ENCODE results near the gene GGA1. TPM values are rescaled to one million over a fixed set of nuclear protein-coding genes. Genes with fewer than 3 reads are reported as not detected.

The GGA1 gene
- polyA plus RNA-seq, 1 of the 3 experiments (the other 2 are of a cell fraction) = 81.1 TPM

- no peak for TF ChIP-seq RCOR1 (IDR thresholded peaks at IDR 0.05; ENCODE audit: low read length)
- TF ChIP-seq SMC3 (IDR thresholded peaks at IDR 0.05; ENCODE audit: low read depth, low read length) = no peak
- no peak for TF ChIP-seq TCF12 (IDR thresholded peaks at IDR 0.05)
- TF ChIP-seq USF1 (IDR thresholded peaks at IDR 0.05; ENCODE audit: borderline replicate concordance, low read depth) = no peak
- no peak for TF ChIP-seq FOXM1 (IDR thresholded peaks at IDR 0.05; ENCODE audit: low read depth)
- WGBS (ENCODE audit: low lambda C conversion rate) = 93% methylated on average over 3 of the region's 9 CpGs
- ChIA-PET CTCF (interaction anchor here (1.4 to 44.3 kb wide), 3 partner anchors 14 to 41 kb away, joined by 6 to 898 read pairs (median 898); partner anchors contain the start of genes LGALS1, NOL12, PDXP and SH3BP1), POLR2A (no interaction called here)
- H3K79me2 ChIP-seq (ENCODE audit: insufficient read depth) = no peaks in the 10 kb centered on the region
- no peak overlapping the region for H3K9ac ChIP-seq
- peak; percentile 50 for DNase-seq
- no peaks in the 10 kb centered on the region for H3F3A ChIP-seq (replicated peaks; ENCODE audit: insufficient read depth)
- no peaks in the 10 kb centered on the region for H3K9me3 ChIP-seq
- H3K27me3 ChIP-seq (ENCODE audit: insufficient read depth) = no peaks in the 10 kb centered on the region
- H3K4me2 ChIP-seq = no peak overlapping the region
- H3K36me3 ChIP-seq (replicated peaks in 1 of 2; ENCODE audit: control insufficient read depth in 1 of 2, insufficient read depth in 2 of 2, low read length in 1 of 2) = peaks cover 9 to 14% of the 10 kb centered on the region in 2 experiments
- H3K4me1 ChIP-seq (ENCODE audit: control insufficient read depth in 1 of 2, insufficient read depth in 2 of 2, low read depth in 1 of 2, low read length in 1 of 2) = peaks cover 0 to 6% of the 10 kb centered on the region in 2 experiments; a peak in 1 of 4 replicates
- no peaks in the 10 kb centered on the region for H3K9me2 ChIP-seq
- 0 out of 2 replicates have a peak, but pooled peaks cover 4% of the 10 kb centered on the region for H4K20me1 ChIP-seq (ENCODE audit: insufficient read depth)
- H2AFZ ChIP-seq (ENCODE audit: low read depth) = no peak overlapping the region
- H3K27ac ChIP-seq (ENCODE audit: low read depth in 2 of 2, low read length in 1 of 2) = no peak overlapping the region
- H3K4me3 ChIP-seq (ENCODE audit: low read depth in 2 of 2, low read length in 1 of 2) = no peak overlapping the region
Observed at GRCh38 chr22:37647928-37648327, 39.3 kb downstream of the GGA1 start.

- no peaks in the 10 kb centered on the region for H3F3A ChIP-seq (replicated peaks; ENCODE audit: insufficient read depth)
- no peak for TF ChIP-seq MAX (IDR thresholded peaks at IDR 0.05; ENCODE audit: low read depth)
- CTCF ChIA-PET = interaction anchor here (34.3 to 44.3 kb wide), 2 partner anchors 17 to 19 kb away, joined by 898 read pairs; partner anchors contain the start of genes LGALS1, NOL12, PDXP and SH3BP1
- H3K27ac ChIP-seq (ENCODE audit: low read depth in 2 of 2, low read length in 1 of 2) = no peak overlapping the region
- H3K9ac ChIP-seq = no peak overlapping the region
- H2AFZ ChIP-seq (ENCODE audit: low read depth) = no peak overlapping the region
- no peaks in the 10 kb centered on the region for H4K20me1 ChIP-seq (ENCODE audit: insufficient read depth)
- peaks cover 3 to 12% of the 10 kb centered on the region in 2 experiments for H3K36me3 ChIP-seq (replicated peaks in 1 of 2; ENCODE audit: control insufficient read depth in 1 of 2, insufficient read depth in 2 of 2, low read length in 1 of 2)
- no peaks in the 10 kb centered on the region for H3K79me2 ChIP-seq (ENCODE audit: insufficient read depth)
- H3K4me2 ChIP-seq = no peak overlapping the region
- WGBS (ENCODE audit: low lambda C conversion rate) = 96% methylated on average over 16 of the region's 17 CpGs
- no peaks in the 10 kb centered on the region for H3K9me3 ChIP-seq
- H3K27me3 ChIP-seq (ENCODE audit: insufficient read depth) = no peaks in the 10 kb centered on the region
- POLR2A ChIA-PET = no interaction called here
- no peaks in the 10 kb centered on the region for H3K9me2 ChIP-seq
- H3K4me1 ChIP-seq (ENCODE audit: control insufficient read depth in 1 of 2, insufficient read depth in 2 of 2, low read depth in 1 of 2, low read length in 1 of 2) = no peaks in the 10 kb centered on the region
- no peak overlapping the region for H3K4me3 ChIP-seq (ENCODE audit: low read depth in 2 of 2, low read length in 1 of 2)
- no peak for DNase-seq
Observed at GRCh38 chr22:37650463-37651136, 42.0 kb downstream of the GGA1 start.

GRCh38 chr22:37654563-37655251 lies 46.1 kb downstream of the GGA1 start:
- 84% methylated on average over 13 of the region's 14 CpGs for WGBS (ENCODE audit: low lambda C conversion rate)
- TF ChIP-seq RAD21 (IDR thresholded peaks at IDR 0.05; ENCODE audit: low read length) = no peak
- TF ChIP-seq MEF2A (IDR thresholded peaks at IDR 0.05; ENCODE audit: borderline replicate concordance, low read depth) = no peak
- TF ChIP-seq PBX3 (IDR thresholded peaks at IDR 0.05) = no peak
- no peak for TF ChIP-seq POLR2AphosphoS5 (IDR thresholded peaks at IDR 0.05; ENCODE audit: low read depth, low read length)
- no peak for TF ChIP-seq YY1 (IDR thresholded peaks at IDR 0.05; ENCODE audit: low read depth)
- no peak for TF ChIP-seq CTCF (IDR thresholded peaks at IDR 0.05)
- TF ChIP-seq FOSL2 (IDR thresholded peaks at IDR 0.05; ENCODE audit: borderline replicate concordance, low read depth) = no peak
- TF ChIP-seq NRF1 (IDR thresholded peaks at IDR 0.05; ENCODE audit: low read depth, low read length) = no peak
- no peak for TF ChIP-seq CHD2 (IDR thresholded peaks at IDR 0.05; ENCODE audit: low read length, partially characterized antibody)
- TF ChIP-seq RXRA (IDR thresholded peaks at IDR 0.05; ENCODE audit: borderline replicate concordance, low read depth) = no peak
- no peak for TF ChIP-seq NFIC (IDR thresholded peaks at IDR 0.05; ENCODE audit: borderline replicate concordance)
- no peak for TF ChIP-seq EP300 (IDR thresholded peaks at IDR 0.05; ENCODE audit: borderline replicate concordance in 1 of 2, low read depth in 1 of 2, low read length in 1 of 2)

More at GRCh38 chr22:37654563-37655251, 46.1 kb downstream of the GGA1 start:
- no peaks in the 10 kb centered on the region for H3K9me2 ChIP-seq
- no peaks in the 10 kb centered on the region for H3K9me3 ChIP-seq
- no peaks in the 10 kb centered on the region for H3K27me3 ChIP-seq (ENCODE audit: insufficient read depth)
- H3K36me3 ChIP-seq (replicated peaks in 1 of 2; ENCODE audit: control insufficient read depth in 1 of 2, insufficient read depth in 2 of 2, low read length in 1 of 2) = peaks cover 3 to 7% of the 10 kb centered on the region in 2 experiments
- no peak overlapping the region for H3K27ac ChIP-seq (ENCODE audit: low read depth in 2 of 2, low read length in 1 of 2)
- peaks cover 10% of the 10 kb centered on the region for H3F3A ChIP-seq (replicated peaks; ENCODE audit: insufficient read depth)
- H3K4me3 ChIP-seq (ENCODE audit: low read depth in 2 of 2, low read length in 1 of 2) = no peak overlapping the region
- no peak for DNase-seq
- no peak overlapping the region for H3K9ac ChIP-seq
- no peak overlapping the region for H3K4me2 ChIP-seq
- no peak overlapping the region for H2AFZ ChIP-seq (ENCODE audit: low read depth)
- H4K20me1 ChIP-seq (ENCODE audit: insufficient read depth) = 0 out of 2 replicates have a peak, but pooled peaks cover 4% of the 10 kb centered on the region
- peaks cover 7% of the 10 kb centered on the region for H3K79me2 ChIP-seq (ENCODE audit: insufficient read depth)
- ChIA-PET POLR2A (no interaction called here), CTCF (interaction anchor here (3.5 to 44.3 kb wide), 2 partner anchors 21 to 27 kb away, joined by 11 to 898 read pairs; partner anchors contain the start of gene SH3BP1)
- peaks cover 4 to 13% of the 10 kb centered on the region in 2 experiments; a peak in 1 of 4 replicates for H3K4me1 ChIP-seq (ENCODE audit: control insufficient read depth in 1 of 2, insufficient read depth in 2 of 2, low read depth in 1 of 2, low read length in 1 of 2)
